GM18867 (cell line): ENCODE data around the gene SDE2.

Source experiments
- ATAC-seq: cut with Tn5 transposase; IDR thresholded peaks from one replicate; pipeline ENCODE4 v1.9.1; 2021; ENCODE audit warnings: mild to moderate bottlenecking, moderate library complexity; ENCODE audit not compliant: unreplicated experiment

The SDE2 gene

GRCh38 chr1:225999227-225999911, at the start of gene SDE2:
TSS of gene SDE2 (minus strand) at chr1:225999343. CDS start at chr1:225999312, 31 bp downstream.
- peak; percentile 85 for ATAC-seq

GRCh38 chr1:226048886-226049285, 49.7 kb upstream of the SDE2 start:
- no peak for ATAC-seq

- ATAC-seq = no peak
These were observed 48.4 kb upstream of the SDE2 start for GRCh38 chr1:226047495-226047894.

- ATAC-seq = no peak
These were observed 47.1 kb upstream of the SDE2 start for GRCh38 chr1:226046240-226046639.

- no peak for ATAC-seq
These were observed 45.5 kb upstream of the SDE2 start for GRCh38 chr1:226044514-226045101.

- no peak for ATAC-seq
These were observed 42.3 kb upstream of the SDE2 start for GRCh38 chr1:226041419-226041818.

GRCh38 chr1:226038661-226039060, 39.5 kb upstream of the SDE2 start:
- ATAC-seq = no peak

- no peak for ATAC-seq
These were observed 36.8 kb upstream of the SDE2 start for GRCh38 chr1:226035915-226036314.

GRCh38 chr1:226034482-226034881, 35.3 kb upstream of the SDE2 start:
- ATAC-seq = no peak

GRCh38 chr1:226033991-226034390, 34.8 kb upstream of the SDE2 start:
- ATAC-seq = no peak

- no peak for ATAC-seq
These were observed 34.4 kb upstream of the SDE2 start for GRCh38 chr1:226033582-226033981.

- ATAC-seq = no peak
These were observed 30.6 kb upstream of the SDE2 start for GRCh38 chr1:226029568-226030225.

- peak; percentile 95 for ATAC-seq
These were observed 30.0 kb upstream of the SDE2 start for GRCh38 chr1:226029093-226029496.

GRCh38 chr1:226027538-226028217, 28.5 kb upstream of the SDE2 start:
- no peak for ATAC-seq

- no peak for ATAC-seq
These were observed 27.7 kb upstream of the SDE2 start for GRCh38 chr1:226026833-226027232.

GRCh38 chr1:226023735-226024134, 24.6 kb upstream of the SDE2 start:
- no peak for ATAC-seq

GRCh38 chr1:226021801-226022200, 22.7 kb upstream of the SDE2 start:
- no peak for ATAC-seq

GRCh38 chr1:226021401-226021800, 22.3 kb upstream of the SDE2 start:
- no peak for ATAC-seq

- no peak for ATAC-seq
These were observed 20.4 kb upstream of the SDE2 start for GRCh38 chr1:226019572-226019971.

- no peak for ATAC-seq
These were observed 17.9 kb upstream of the SDE2 start for GRCh38 chr1:226017070-226017469.

- ATAC-seq = no peak
These were observed 10.5 kb upstream of the SDE2 start for GRCh38 chr1:226009650-226010044.
